ENCODE results near the gene RARG.

GRCh38 chr12:53245286-53245685 lies 13.3 kb upstream of the RARG start:
- TF ChIP-seq TOX (CRISPR knock-in tag; IDR thresholded peaks at IDR 0.05; ENCODE audit: borderline replicate concordance) (no peak), SNAI2 (CRISPR knock-in tag; IDR thresholded peaks at IDR 0.05) (no peak), PATZ1 (CRISPR knock-in tag; IDR thresholded peaks at IDR 0.05; ENCODE audit: borderline replicate concordance) (no peak)

Data from SK-N-SH treated with all-trans-retinoic acid at 6 μM for 48 hours (cell line).